DND-41 (cell line): ENCODE data around the gene HEXA.

ENCODE experiments used
- ATAC-seq: fragments of 200-7000 bp; cut with Tn5 transposase; 3 replicates; pipeline ENCODE4 v1.9.1; 2021; ENCODE audit warnings: low read depth; ENCODE audit not compliant: insufficient read depth
- DNase-seq: peaks from one replicate; pipeline ENCODE4 v3.0.0-alpha.2; 2020
- H2AFZ ChIP-seq: 2 replicates; pipeline ENCODE4 v1.6.0; 2012; ENCODE audit warnings: low read depth, low read length
- H3K27ac ChIP-seq: 2 replicates; pipeline ENCODE4 v1.5.1; 2012; ENCODE audit warnings: low read length, inconsistent platforms
- H3K27me3 ChIP-seq: fragments of 200-600 bp; sonication (generic); 2 replicates; pipeline ENCODE4 v1.6.0; 2012; ENCODE audit warnings: low read length, mild to moderate bottlenecking, inconsistent platforms; ENCODE audit not compliant: insufficient read depth, poor library complexity
- H3K36me3 ChIP-seq: 2 replicates; pipeline ENCODE4 v1.5.1; 2012; ENCODE audit warnings: low read length, inconsistent platforms; ENCODE audit not compliant: insufficient read depth
- H3K4me1 ChIP-seq: 2 replicates; pipeline ENCODE4 v1.5.1; 2012; ENCODE audit warnings: mild to moderate bottlenecking, low read length; ENCODE audit not compliant: insufficient read depth
- H3K4me2 ChIP-seq: 2 replicates; pipeline ENCODE4 v1.6.0; 2012; ENCODE audit warnings: mild to moderate bottlenecking, moderate library complexity, low read length, inconsistent platforms; ENCODE audit not compliant: insufficient read depth
- H3K4me3 ChIP-seq, 2 experiments: fragments of 200-600 bp in 1 of 2; shearing (Covaris generic) in 1 of 2; 2 replicates each; pipeline ENCODE4 v1.5.1; 2012 to 2016; ENCODE audit warnings: inconsistent platforms in 2 of 2, low read length in 2 of 2, mild to moderate bottlenecking in 2 of 2, low read depth in 1 of 2, moderate library complexity in 1 of 2
- H3K79me2 ChIP-seq: 2 replicates; pipeline ENCODE4 v1.6.0; 2012; ENCODE audit warnings: low read length, inconsistent platforms; ENCODE audit not compliant: insufficient read depth
- H3K9ac ChIP-seq: 2 replicates; pipeline ENCODE4 v1.6.0; 2012; ENCODE audit warnings: low read depth, mild to moderate bottlenecking, inconsistent platforms, low read length, moderate library complexity
- H3K9me3 ChIP-seq: 2 replicates; pipeline ENCODE4 v1.5.1; 2012; ENCODE audit warnings: low read length, moderate library complexity, mild to moderate bottlenecking, inconsistent platforms; ENCODE audit not compliant: insufficient read depth, severe bottlenecking
- H4K20me1 ChIP-seq: 2 replicates; pipeline ENCODE4 v1.6.0; 2012; ENCODE audit warnings: low read length; ENCODE audit not compliant: insufficient read depth
- CTCF ChIP-seq: IDR thresholded peaks from 2 replicates; pipeline ENCODE4 v1.5.1; 2012; ENCODE audit warnings: borderline replicate concordance, low read length, moderate library complexity, mild to moderate bottlenecking; ENCODE audit not compliant: poor library complexity, severe bottlenecking; ENCODE audit errors: extremely low read depth
- EZH2 ChIP-seq: IDR thresholded peaks from 3 replicates; pipeline ENCODE4 v1.6.1; 2012; ENCODE audit warnings: borderline replicate concordance, low read depth, mild to moderate bottlenecking, moderate library complexity, low read length, inconsistent platforms; ENCODE audit not compliant: severe bottlenecking

Gene HEXA

GRCh38 chr15:72319360-72319984 lies 56.3 kb downstream of the HEXA start:
- H3K27ac ChIP-seq: no peak overlapping the region
- H4K20me1 ChIP-seq: no peaks in the 10 kb centered on the region
- H2AFZ ChIP-seq: no peak overlapping the region
- H3K4me2 ChIP-seq: no peak overlapping the region
- no peaks in the 10 kb centered on the region for H3K27me3 ChIP-seq
- DNase-seq: no peak
- no peak overlapping the region for H3K4me3 ChIP-seq
- TF ChIP-seq EZH2 (no peak), CTCF (no peak)
- H3K9ac ChIP-seq: no peak overlapping the region
- no peaks in the 10 kb centered on the region for H3K36me3 ChIP-seq
- no peaks in the 10 kb centered on the region for H3K9me3 ChIP-seq
- no peaks in the 10 kb centered on the region for H3K79me2 ChIP-seq
- no peak for ATAC-seq
- no peaks in the 10 kb centered on the region for H3K4me1 ChIP-seq

GRCh38 chr15:72318408-72318942 lies 57.3 kb downstream of the HEXA start:
- Histone ChIP-seq H3K4me2 (no peak overlapping the region), H3K27ac (no peak overlapping the region)
- no peak for DNase-seq

GRCh38 chr15:72315706-72316370 lies 60.0 kb downstream of the HEXA start:
- Histone ChIP-seq H2AFZ (no peak overlapping the region), H4K20me1 (no peaks in the 10 kb centered on the region), H3K9me3 (no peaks in the 10 kb centered on the region), H3K79me2 (no peaks in the 10 kb centered on the region), H3K27ac (no peak overlapping the region), H3K27me3 (no peaks in the 10 kb centered on the region), H3K9ac (no peak overlapping the region), H3K4me2 (no peak overlapping the region), H3K4me1 (no peaks in the 10 kb centered on the region), H3K36me3 (no peaks in the 10 kb centered on the region), H3K4me3 (no peak overlapping the region)
- DNase-seq (peak; percentile 57), ATAC-seq (peak; percentile 62; the same call in 2 of the 3 replicates)
- TF ChIP-seq EZH2: no peak

More at GRCh38 chr15:72318408-72318942, 57.3 kb downstream of the HEXA start:
- Histone ChIP-seq H3K4me1 (no peaks in the 10 kb centered on the region), H3K4me3 (no peak overlapping the region), H2AFZ (no peak overlapping the region), H3K36me3 (no peaks in the 10 kb centered on the region), H3K9ac (no peak overlapping the region), H3K9me3 (no peaks in the 10 kb centered on the region), H4K20me1 (no peaks in the 10 kb centered on the region), H3K27me3 (no peaks in the 10 kb centered on the region), H3K79me2 (no peaks in the 10 kb centered on the region)
- ATAC-seq: no peak
- no peak for TF ChIP-seq CTCF
- TF ChIP-seq EZH2: no peak

GRCh38 chr15:72313881-72314280 lies 61.9 kb downstream of the HEXA start:
- H3K4me2 ChIP-seq: no peak overlapping the region
- H3K4me1 ChIP-seq: no peaks in the 10 kb centered on the region
- no peak for DNase-seq
- TF ChIP-seq EZH2 (no peak), CTCF (no peak)
- no peak for ATAC-seq
- no peak overlapping the region for H3K9ac ChIP-seq
- H3K9me3 ChIP-seq: no peaks in the 10 kb centered on the region
- H3K4me3 ChIP-seq: no peak overlapping the region
- no peaks in the 10 kb centered on the region for H3K36me3 ChIP-seq
- no peaks in the 10 kb centered on the region for H3K27me3 ChIP-seq
- H3K79me2 ChIP-seq: no peaks in the 10 kb centered on the region
- H4K20me1 ChIP-seq: no peaks in the 10 kb centered on the region
- H3K27ac ChIP-seq: no peak overlapping the region
- no peak overlapping the region for H2AFZ ChIP-seq
